Dedifferentiated amniotic fluid mesenchymal stem cell (primary cell): ENCODE data around the gene MYT1.
"Not testable (repeated sequence)": the region's sequence is repeated elsewhere in the genome, so short reads cannot be mapped to it uniquely, and the experiment has no call there.

Source experiments
- DNase-seq: peaks from one replicate; pipeline ENCODE4 v3.0.0-alpha.2; 2016; ENCODE audit errors: extremely low spot score

The MYT1 gene

GRCh38 chr20:64266988-64267387 lies 102.7 kb downstream of the MYT1 start:
- DNase-seq: no peak

- DNase-seq: no peak
Observed at GRCh38 chr20:64268174-64268573, 103.9 kb downstream of the MYT1 start.

- DNase-seq: no peak
Observed at GRCh38 chr20:64269604-64270411, 105.6 kb downstream of the MYT1 start.

GRCh38 chr20:64271636-64272035 lies 107.4 kb downstream of the MYT1 start:
- no peak for DNase-seq

- DNase-seq: no peak
Observed at GRCh38 chr20:64273109-64273508, 108.9 kb downstream of the MYT1 start.

- no peak for DNase-seq
Observed at GRCh38 chr20:64276817-64277216, 112.6 kb downstream of the MYT1 start.

GRCh38 chr20:64277571-64278316 lies 113.5 kb downstream of the MYT1 start:
- DNase-seq: no peak

- DNase-seq: no peak
Observed at GRCh38 chr20:64278317-64278681, 114.0 kb downstream of the MYT1 start.

GRCh38 chr20:64279826-64280459 lies 115.7 kb downstream of the MYT1 start:
- DNase-seq: no peak

- no peak for DNase-seq
Observed at GRCh38 chr20:64280460-64280843, 116.2 kb downstream of the MYT1 start.

GRCh38 chr20:64283646-64284045 lies 119.4 kb downstream of the MYT1 start:
- DNase-seq: no peak

GRCh38 chr20:64285579-64286446 lies 121.6 kb downstream of the MYT1 start:
- not testable (repeated sequence) for DNase-seq

GRCh38 chr20:64286447-64287263 lies 122.4 kb downstream of the MYT1 start:
- not testable (repeated sequence) for DNase-seq

- DNase-seq: not testable (repeated sequence)
Observed at GRCh38 chr20:64287264-64287590, 123.0 kb downstream of the MYT1 start.
